Activated CD8-positive, alpha-beta memory T cell treated with anti-CD3 and anti-CD28 coated beads, Interleukin-2, amount 10 ng/mL, durations not matched to agents 7 days and 5 days (primary cell): ENCODE results near the gene PCSK2. TPM values are rescaled to one million over a fixed set of nuclear protein-coding genes. Genes with fewer than 3 reads are reported as not detected.

Source experiments
- ATAC-seq: fragments of 150-1000 bp; cut with Tn5 transposase; one replicate; pipeline ENCODE4 v1.10.0; 2021; ENCODE audit warnings: moderate library complexity
- CTCF ChIA-PET: fragments of 350-600 bp; sonication (Branson Sonifier 250); formaldehyde crosslinking; loops from one replicate; lab custom pipeline; 2021; ENCODE audit warnings: antibody characterized with exemption; lab: Charles Lee
- DNase-seq: peaks from one replicate; pipeline ENCODE4 v3.0.0-alpha.2; 2020
- H3K27ac Mint-ChIP-seq: one replicate; pipeline ENCODE4 v1.8.0; 2021; ENCODE audit warnings: mild to moderate bottlenecking, mixed read lengths
- H3K27me3 Mint-ChIP-seq: one replicate; pipeline ENCODE4 v1.8.0; 2021; ENCODE audit warnings: mixed read lengths
- H3K36me3 Mint-ChIP-seq: one replicate; pipeline ENCODE4 v1.8.0; 2021; ENCODE audit warnings: mild to moderate bottlenecking, mixed read lengths
- H3K4me1 Mint-ChIP-seq: one replicate; pipeline ENCODE4 v1.8.0; 2021; ENCODE audit warnings: mixed read lengths
- H3K4me3 Mint-ChIP-seq: one replicate; pipeline ENCODE4 v1.8.0; 2021; ENCODE audit warnings: mild to moderate bottlenecking, moderate library complexity, mixed read lengths
- H3K9me3 Mint-ChIP-seq: one replicate; pipeline ENCODE4 v1.8.0; 2022; ENCODE audit warnings: low read depth, mixed read lengths
- total RNA-seq, 2 experiments: library from RNA; stranded (reverse); gene quantifications; one replicate each; pipeline ENCODE4 v1.2.3, GENCODE V29; 2021

Gene PCSK2
- total RNA-seq, 2 experiments from 2014 or later, result not detected

- Mint-ChIP-seq H3K4me3 (no peak overlapping the region), H3K4me1 (peaks cover 3% of the 10 kb centered on the region), H3K36me3 (peaks cover 3% of the 10 kb centered on the region), H3K27ac (no peak overlapping the region), H3K27me3 (peaks cover 19% of the 10 kb centered on the region), H3K9me3 (no peaks in the 10 kb centered on the region)
- DNase-seq (no peak), ATAC-seq (no peak)
- CTCF ChIA-PET, result interaction anchor here (1.8 kb wide), 1 partner anchor 29 kb away, joined by 8 read pairs; no protein-coding TSS in a partner anchor
Measured at GRCh38 chr20:17460119-17460518, 233.3 kb downstream of the PCSK2 start.

GRCh38 chr20:17461941-17462340 is 235.1 kb downstream of the PCSK2 start:
- CTCF ChIA-PET, result no interaction called here
- Mint-ChIP-seq H3K4me3 (no peak overlapping the region), H3K4me1 (peaks cover 3% of the 10 kb centered on the region), H3K27ac (no peak overlapping the region), H3K9me3 (no peaks in the 10 kb centered on the region), H3K27me3 (peaks cover 11% of the 10 kb centered on the region), H3K36me3 (peaks cover 3% of the 10 kb centered on the region)
- ATAC-seq, result no peak
- DNase-seq, result no peak

GRCh38 chr20:17463711-17464110 is 236.9 kb downstream of the PCSK2 start:
- ATAC-seq (no peak), DNase-seq (no peak)
- Mint-ChIP-seq H3K4me1 (peaks cover 3% of the 10 kb centered on the region), H3K27me3 (peaks cover 11% of the 10 kb centered on the region), H3K4me3 (no peak overlapping the region), H3K27ac (no peak overlapping the region), H3K36me3 (peaks cover 3% of the 10 kb centered on the region), H3K9me3 (no peaks in the 10 kb centered on the region)
- CTCF ChIA-PET, result no interaction called here

- H3K27me3 Mint-ChIP-seq, result peaks cover 11% of the 10 kb centered on the region
- H3K27ac Mint-ChIP-seq, result no peak overlapping the region
- no peak for ATAC-seq
- peaks cover 3% of the 10 kb centered on the region for H3K4me1 Mint-ChIP-seq
- CTCF ChIA-PET, result no interaction called here
- peaks cover 2% of the 10 kb centered on the region for H3K36me3 Mint-ChIP-seq
- no peak for DNase-seq
- H3K4me3 Mint-ChIP-seq, result no peak overlapping the region
- no peaks in the 10 kb centered on the region for H3K9me3 Mint-ChIP-seq
Measured at GRCh38 chr20:17465236-17465635, 238.4 kb downstream of the PCSK2 start.

GRCh38 chr20:17466641-17467040 is 239.8 kb downstream of the PCSK2 start:
- H3K27ac Mint-ChIP-seq, result no peak overlapping the region
- no peak overlapping the region for H3K4me3 Mint-ChIP-seq
- DNase-seq, result no peak
- H3K4me1 Mint-ChIP-seq, result no peaks in the 10 kb centered on the region
- CTCF ChIA-PET, result no interaction called here
- no peaks in the 10 kb centered on the region for H3K9me3 Mint-ChIP-seq
- H3K36me3 Mint-ChIP-seq, result no peaks in the 10 kb centered on the region
- peaks cover 11% of the 10 kb centered on the region for H3K27me3 Mint-ChIP-seq
- no peak for ATAC-seq

GRCh38 chr20:17467120-17467655 is 240.3 kb downstream of the PCSK2 start:
- H3K36me3 Mint-ChIP-seq, result no peaks in the 10 kb centered on the region
- no peaks in the 10 kb centered on the region for H3K9me3 Mint-ChIP-seq
- H3K27me3 Mint-ChIP-seq, result peaks cover 11% of the 10 kb centered on the region
- H3K27ac Mint-ChIP-seq, result no peak overlapping the region
- no peaks in the 10 kb centered on the region for H3K4me1 Mint-ChIP-seq
- ATAC-seq (no peak), DNase-seq (no peak)
- CTCF ChIA-PET, result no interaction called here
- H3K4me3 Mint-ChIP-seq, result no peak overlapping the region

- ATAC-seq (no peak), DNase-seq (no peak)
- CTCF ChIA-PET, result interaction anchor here (1.3 kb wide), 1 partner anchor 69 kb away, joined by 4 read pairs; no protein-coding TSS in a partner anchor
- Mint-ChIP-seq H3K4me3 (no peak overlapping the region), H3K9me3 (no peaks in the 10 kb centered on the region), H3K27ac (no peak overlapping the region), H3K36me3 (no peaks in the 10 kb centered on the region), H3K27me3 (peaks cover 3% of the 10 kb centered on the region), H3K4me1 (no peaks in the 10 kb centered on the region)
Measured at GRCh38 chr20:17468073-17468840, 241.4 kb downstream of the PCSK2 start.

GRCh38 chr20:17469246-17470030 is 242.6 kb downstream of the PCSK2 start:
- Mint-ChIP-seq H3K27me3 (no peaks in the 10 kb centered on the region), H3K4me1 (no peaks in the 10 kb centered on the region), H3K4me3 (no peak overlapping the region), H3K9me3 (no peaks in the 10 kb centered on the region), H3K27ac (no peak overlapping the region), H3K36me3 (no peaks in the 10 kb centered on the region)
- CTCF ChIA-PET, result interaction anchor here (1.3 kb wide), 1 partner anchor 67 kb away, joined by 4 read pairs; no protein-coding TSS in a partner anchor
- DNase-seq (no peak), ATAC-seq (no peak)

GRCh38 chr20:17470521-17470920 is 243.7 kb downstream of the PCSK2 start:
- Mint-ChIP-seq H3K27me3 (no peaks in the 10 kb centered on the region), H3K4me3 (no peak overlapping the region), H3K27ac (no peak overlapping the region), H3K9me3 (no peaks in the 10 kb centered on the region), H3K4me1 (no peaks in the 10 kb centered on the region), H3K36me3 (no peaks in the 10 kb centered on the region)
- ATAC-seq (no peak), DNase-seq (no peak)
- CTCF ChIA-PET, result no interaction called here

- CTCF ChIA-PET, result no interaction called here
- H3K27ac Mint-ChIP-seq, result no peak overlapping the region
- ATAC-seq, result no peak
- no peak for DNase-seq
- no peak overlapping the region for H3K4me3 Mint-ChIP-seq
- H3K4me1 Mint-ChIP-seq, result no peaks in the 10 kb centered on the region
- no peaks in the 10 kb centered on the region for H3K27me3 Mint-ChIP-seq
- no peaks in the 10 kb centered on the region for H3K9me3 Mint-ChIP-seq
- H3K36me3 Mint-ChIP-seq, result no peaks in the 10 kb centered on the region
Measured at GRCh38 chr20:17470973-17471372, 244.1 kb downstream of the PCSK2 start.

- Mint-ChIP-seq H3K4me3 (no peak overlapping the region), H3K27ac (no peak overlapping the region), H3K9me3 (no peaks in the 10 kb centered on the region), H3K27me3 (no peaks in the 10 kb centered on the region), H3K4me1 (no peaks in the 10 kb centered on the region), H3K36me3 (no peaks in the 10 kb centered on the region)
- CTCF ChIA-PET, result no interaction called here
- no peak for DNase-seq
- ATAC-seq, result no peak
Measured at GRCh38 chr20:17471606-17472187, 244.9 kb downstream of the PCSK2 start.

GRCh38 chr20:17473659-17474058 is 246.8 kb downstream of the PCSK2 start:
- Mint-ChIP-seq H3K4me1 (no peaks in the 10 kb centered on the region), H3K9me3 (no peaks in the 10 kb centered on the region), H3K36me3 (no peaks in the 10 kb centered on the region), H3K27ac (no peak overlapping the region), H3K4me3 (no peak overlapping the region), H3K27me3 (peaks cover 2% of the 10 kb centered on the region)
- ATAC-seq, result no peak
- CTCF ChIA-PET, result no interaction called here
- DNase-seq, result no peak

- Mint-ChIP-seq H3K4me1 (no peaks in the 10 kb centered on the region), H3K4me3 (no peak overlapping the region), H3K27me3 (peaks cover 5% of the 10 kb centered on the region), H3K36me3 (no peaks in the 10 kb centered on the region), H3K9me3 (no peaks in the 10 kb centered on the region), H3K27ac (no peak overlapping the region)
- CTCF ChIA-PET, result interaction anchor here (1.2 kb wide), 1 partner anchor 25 kb away, joined by 3 read pairs; no protein-coding TSS in a partner anchor
- DNase-seq (no peak), ATAC-seq (no peak)
Measured at GRCh38 chr20:17479063-17479657, 252.3 kb downstream of the PCSK2 start.
